ENCODE results near the gene PLA2G4A.

DNA sequence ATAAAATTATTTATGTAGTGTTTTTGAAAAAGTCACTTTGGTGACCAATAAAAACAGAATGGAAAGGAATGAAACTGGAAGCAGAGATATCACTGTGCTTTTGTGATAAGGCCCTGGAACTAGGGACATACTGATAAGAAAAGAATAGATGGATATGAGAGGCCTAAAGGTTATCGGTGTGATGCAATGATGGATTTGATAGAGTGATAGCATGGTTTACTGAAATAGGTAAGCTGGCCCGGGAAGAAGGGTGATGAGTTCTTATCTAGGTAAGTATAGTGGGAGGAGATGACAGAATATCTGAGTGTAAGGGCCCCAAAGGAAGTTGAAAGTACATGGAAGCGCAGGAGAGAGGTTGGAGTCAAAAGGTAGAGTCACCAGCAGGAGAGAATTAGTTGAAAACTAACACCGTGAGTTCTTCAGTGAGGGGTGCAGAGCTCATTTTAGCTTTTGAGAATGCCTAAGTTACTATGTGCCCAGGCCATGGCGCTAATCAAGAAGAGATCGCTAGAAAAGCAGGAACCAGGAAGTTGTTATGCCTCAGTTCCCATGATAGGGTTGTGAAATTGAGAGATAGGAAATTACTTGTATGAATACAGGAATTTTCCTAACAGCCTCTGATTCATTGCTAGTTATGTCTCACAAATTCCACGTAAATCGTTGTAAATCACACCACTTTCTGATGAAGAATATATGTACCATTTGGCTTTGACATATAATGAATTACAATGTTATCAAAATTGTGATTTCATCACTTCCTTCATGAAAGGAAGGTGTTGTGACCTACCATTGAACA lies 115.3 kb downstream of the PLA2G4A start:
- TF ChIP-seq, protein P1, sequence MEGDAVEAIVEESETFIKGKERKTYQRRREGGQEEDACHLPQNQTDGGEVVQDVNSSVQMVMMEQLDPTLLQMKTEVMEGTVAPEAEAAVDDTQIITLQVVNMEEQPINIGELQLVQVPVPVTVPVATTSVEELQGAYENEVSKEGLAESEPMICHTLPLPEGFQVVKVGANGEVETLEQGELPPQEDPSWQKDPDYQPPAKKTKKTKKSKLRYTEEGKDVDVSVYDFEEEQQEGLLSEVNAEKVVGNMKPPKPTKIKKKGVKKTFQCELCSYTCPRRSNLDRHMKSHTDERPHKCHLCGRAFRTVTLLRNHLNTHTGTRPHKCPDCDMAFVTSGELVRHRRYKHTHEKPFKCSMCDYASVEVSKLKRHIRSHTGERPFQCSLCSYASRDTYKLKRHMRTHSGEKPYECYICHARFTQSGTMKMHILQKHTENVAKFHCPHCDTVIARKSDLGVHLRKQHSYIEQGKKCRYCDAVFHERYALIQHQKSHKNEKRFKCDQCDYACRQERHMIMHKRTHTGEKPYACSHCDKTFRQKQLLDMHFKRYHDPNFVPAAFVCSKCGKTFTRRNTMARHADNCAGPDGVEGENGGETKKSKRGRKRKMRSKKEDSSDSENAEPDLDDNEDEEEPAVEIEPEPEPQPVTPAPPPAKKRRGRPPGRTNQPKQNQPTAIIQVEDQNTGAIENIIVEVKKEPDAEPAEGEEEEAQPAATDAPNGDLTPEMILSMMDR (IDR thresholded peaks at IDR 0.05), result no peak
- no peak for TF ChIP-seq POLR2A (IDR thresholded peaks at IDR 0.05)
